GM23248 (cell line): ENCODE measurements around the gene FBH1. TPM values are rescaled to one million over a fixed set of nuclear protein-coding genes. Genes with fewer than 3 reads are reported as not detected.
"Not testable (repeated sequence)": the region's sequence is repeated elsewhere in the genome, so short reads cannot be mapped to it uniquely, and the experiment has no call there.

Experiments
- DNase-seq: peaks from one replicate; pipeline ENCODE4 v3.0.0-alpha.2; 2015
- H2AFZ ChIP-seq: fragments of 200-600 bp; sonication (generic); 2 replicates; pipeline ENCODE4 v1.6.1; 2016; ENCODE audit warnings: antibody characterized with exemption
- H3F3A ChIP-seq: fragments of 200-600 bp; sonication (generic); 2 replicates; pipeline ENCODE4 v1.6.1; 2016; ENCODE audit warnings: mild to moderate bottlenecking, antibody characterized with exemption, mixed run types; ENCODE audit not compliant: insufficient read depth
- H3K27ac ChIP-seq: fragments of 200-600 bp; sonication (generic); 2 replicates; pipeline ENCODE4 v1.5.1; 2016; ENCODE audit warnings: mild to moderate bottlenecking
- H3K27me3 ChIP-seq: fragments of 200-600 bp; sonication (generic); replicated peaks from 2 replicates; pipeline ENCODE4 v1.6.1; 2016; ENCODE audit warnings: mild to moderate bottlenecking; ENCODE audit not compliant: insufficient read depth
- H3K36me3 ChIP-seq: fragments of 200-600 bp; sonication (generic); 2 replicates; pipeline ENCODE4 v1.6.1; 2016; ENCODE audit warnings: low read depth, mild to moderate bottlenecking
- H3K4me1 ChIP-seq: fragments of 200-600 bp; sonication (generic); 2 replicates; pipeline ENCODE4 v1.6.1; 2016; ENCODE audit warnings: mild to moderate bottlenecking; ENCODE audit not compliant: insufficient read depth
- H3K4me2 ChIP-seq: fragments of 200-600 bp; sonication (generic); one replicate; pipeline ENCODE4 v1.6.1; 2016; ENCODE audit warnings: mild to moderate bottlenecking; ENCODE audit not compliant: unreplicated experiment
- H3K4me3 ChIP-seq: fragments of 200-600 bp; sonication (generic); 2 replicates; pipeline ENCODE4 v1.5.1; 2016; ENCODE audit warnings: mild to moderate bottlenecking
- H3K79me2 ChIP-seq: fragments of 200-600 bp; sonication (generic); 2 replicates; pipeline ENCODE4 v1.6.1; 2016; ENCODE audit warnings: mild to moderate bottlenecking; ENCODE audit not compliant: insufficient read depth
- H3K9ac ChIP-seq: fragments of 200-600 bp; sonication (generic); 2 replicates; pipeline ENCODE4 v1.6.1; 2016; ENCODE audit warnings: mild to moderate bottlenecking
- H3K9me2 ChIP-seq: fragments of 200-600 bp; sonication (generic); 2 replicates; pipeline ENCODE4 v1.6.1; 2016; ENCODE audit warnings: mixed run types, mild to moderate bottlenecking, moderate library complexity; ENCODE audit not compliant: insufficient read depth
- H3K9me3 ChIP-seq: fragments of 200-600 bp; sonication (generic); one replicate; pipeline ENCODE4 v1.6.1; 2017; ENCODE audit warnings: low read depth
- H4K20me1 ChIP-seq: fragments of 200-600 bp; sonication (generic); 2 replicates; pipeline ENCODE4 v1.6.0; 2016; ENCODE audit not compliant: insufficient read depth
- EZH2 ChIP-seq: fragments of 200-600 bp; sonication (generic); IDR thresholded peaks from 2 replicates; pipeline ENCODE4 v1.6.1; 2018; ENCODE audit warnings: antibody characterized with exemption, mild to moderate bottlenecking; ENCODE audit not compliant: insufficient read depth, poor library complexity, severe bottlenecking
- EZH2phosphoT487 ChIP-seq: fragments of 200-600 bp; sonication (generic); IDR thresholded peaks from 2 replicates; pipeline ENCODE4 v1.6.1; 2018; ENCODE audit warnings: antibody characterized with exemption, moderate library complexity, mild to moderate bottlenecking, low read depth; ENCODE audit not compliant: insufficient read depth
- WGBS, 2 experiments: methylation state at CpG; one replicate each; pipeline ENCODE4 v1.1.6; 2015 to 2017; ENCODE audit warnings: low lambda C conversion rate in 2 of 2, low coverage in 1 of 2; ENCODE audit errors: missing lambda C conversion rate in 2 of 2; 5-methylcytosine and 5-hydroxymethylcytosine counted together
- in situ Hi-C: fragments of 300-500 bp; cut with MboI; formaldehyde crosslinking; loops from 2 replicates; pipeline ENCODE4 v1.15.0; 2020
- polyA plus RNA-seq: library from polyadenylated mRNA; unstranded; fragments of >200 nt; fragmentation: Nextera tagmentation; extraction: Ambion mirVana; gene quantifications from 2 replicates; pipeline ENCODE4 v1.2.1, GENCODE V29; 2016
- total RNA-seq: library from RNA; depleted of rRNA; stranded (reverse); fragments of >200 nt; shearing (Covaris generic); gene quantifications from 2 replicates; pipeline ENCODE4 v1.2.3, GENCODE V29; 2014

Gene FBH1
- total and polyA plus RNA-seq, 2 experiments from 2014 or later, result 66.4 to 79.3 TPM

- Histone ChIP-seq H3F3A (peaks cover 5% of the 10 kb centered on the region; the same call in 1 of the 2 replicates), H3K9ac (no peak overlapping the region), H3K36me3 (no peaks in the 10 kb centered on the region), H3K27me3 (no peaks in the 10 kb centered on the region), H2AFZ (peak overlapping the region; percentile 22; the same call in 1 of the 2 replicates), H4K20me1 (no peaks in the 10 kb centered on the region), H3K79me2 (no peaks in the 10 kb centered on the region), H3K9me3 (no peaks in the 10 kb centered on the region), H3K9me2 (no peaks in the 10 kb centered on the region), H3K4me3 (no peak overlapping the region), H3K27ac (no peak overlapping the region), H3K4me1 (peaks cover 7% of the 10 kb centered on the region; the same call in 1 of the 2 replicates), H3K4me2 (peak overlapping the region; percentile 6)
- WGBS, 2 experiments, result 49 to 50% methylated on average over 13 of the region's 13 CpGs
- TF ChIP-seq EZH2phosphoT487, result no peak
- no peak for TF ChIP-seq EZH2
- DNase-seq, result peak; percentile 47
- in situ Hi-C loops, result no loop called here
Measured at GRCh38 chr10:5844345-5845055, 45.5 kb upstream of the FBH1 start.

- in situ Hi-C loops, result not testable (repeated sequence)
Measured at GRCh38 chr10:5846667-5847066, 43.4 kb upstream of the FBH1 start.

GRCh38 chr10:5854131-5854475 lies 35.9 kb upstream of the FBH1 start:
- Histone ChIP-seq H3K27me3 (no peaks in the 10 kb centered on the region), H3K79me2 (no peaks in the 10 kb centered on the region), H3K9ac (no peak overlapping the region), H3K9me2 (no peaks in the 10 kb centered on the region), H3K4me3 (no peak overlapping the region), H3K27ac (no peak overlapping the region), H3K9me3 (no peaks in the 10 kb centered on the region), H3K4me2 (no peak overlapping the region), H3K36me3 (no peaks in the 10 kb centered on the region), H3F3A (no peaks in the 10 kb centered on the region), H3K4me1 (no peaks in the 10 kb centered on the region), H2AFZ (no peak overlapping the region), H4K20me1 (no peaks in the 10 kb centered on the region)
- no peak for DNase-seq
- WGBS, 2 experiments, result 10 to 13% methylated on average over 5 of the region's 5 CpGs
- in situ Hi-C loops, result no loop called here
- TF ChIP-seq EZH2, result no peak
- no peak for TF ChIP-seq EZH2phosphoT487

More at GRCh38 chr10:5846667-5847066, 43.4 kb upstream of the FBH1 start:
- not testable (repeated sequence) for H3K9ac ChIP-seq, H3K4me1 ChIP-seq, H3K4me2 ChIP-seq, H3F3A ChIP-seq, H3K36me3 ChIP-seq, H3K9me3 ChIP-seq, H3K79me2 ChIP-seq, H4K20me1 ChIP-seq, H3K27ac ChIP-seq, H3K4me3 ChIP-seq, H3K27me3 ChIP-seq, H3K9me2 ChIP-seq
- DNase-seq, result peak; percentile 10
- 96 to 99% methylated on average over 4 of the region's 4 CpGs for WGBS, 2 experiments
- peak overlapping the region; percentile 49; the same call in 1 of the 2 replicates for H2AFZ ChIP-seq

GRCh38 chr10:5855979-5856700 lies 33.9 kb upstream of the FBH1 start:
- WGBS, 2 experiments, result 73 to 76% methylated on average over 18 of the region's 18 CpGs
- H3K27me3 ChIP-seq, result no peaks in the 10 kb centered on the region
- no peak for TF ChIP-seq EZH2phosphoT487
- no peak for TF ChIP-seq EZH2
- no peak overlapping the region for H3K9ac ChIP-seq
- H3F3A ChIP-seq, result peaks cover 4% of the 10 kb centered on the region; the same call in 1 of the 2 replicates
- peaks cover 3% of the 10 kb centered on the region; the same call in 1 of the 2 replicates for H3K4me1 ChIP-seq
- in situ Hi-C loops, result no loop called here
- DNase-seq, result no peak
- H4K20me1 ChIP-seq, result no peaks in the 10 kb centered on the region
- H3K4me3 ChIP-seq, result no peak overlapping the region
- no peak overlapping the region for H3K4me2 ChIP-seq
- no peaks in the 10 kb centered on the region for H3K9me2 ChIP-seq
- no peaks in the 10 kb centered on the region for H3K9me3 ChIP-seq
- no peaks in the 10 kb centered on the region for H3K36me3 ChIP-seq
- no peaks in the 10 kb centered on the region for H3K79me2 ChIP-seq
- no peak overlapping the region for H3K27ac ChIP-seq
- no peak overlapping the region for H2AFZ ChIP-seq
